GM12865 (cell line): Measurements from ENCODE around the gene SRSF5.

Experiments
- DNase-seq: peaks from one replicate; pipeline ENCODE4 v3.0.0; 2010; ENCODE audit warnings: low read depth
- H3K4me3 ChIP-seq: 2 replicates; pipeline ENCODE4 v1.5.1; 2011; ENCODE audit warnings: mild to moderate bottlenecking, low read depth, low read length, control low read depth
- TF ChIP-seq, protein P1 (sequence below): IDR thresholded peaks from 2 replicates; pipeline ENCODE4 v1.5.1; 2011; ENCODE audit warnings: low read length, control low read depth, low read depth, inconsistent platforms; ENCODE audit not compliant: insufficient read depth; ENCODE audit errors: missing control alignments

SRSF5 gene

DNA sequence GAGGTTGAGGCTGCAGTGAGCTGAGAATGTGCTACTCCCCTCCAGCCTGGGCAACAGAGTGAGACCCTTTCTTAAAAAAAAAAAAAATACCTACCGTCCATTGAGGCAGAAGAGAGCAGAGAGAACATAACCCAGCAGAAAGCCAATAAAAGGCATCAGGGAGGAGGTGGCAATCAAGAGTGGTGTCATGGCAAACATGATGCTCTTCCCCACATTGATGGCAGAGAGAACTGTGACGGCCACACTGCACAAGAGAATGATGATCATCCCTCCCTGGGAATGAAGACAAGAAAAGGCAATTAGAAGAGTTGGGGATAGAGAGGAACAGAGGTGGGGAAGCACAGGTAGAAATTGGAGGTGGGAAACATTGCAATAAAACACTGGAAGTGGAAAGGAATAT lies 12.1 kb downstream of the SRSF5 start:
- H3K4me3 ChIP-seq, result no peak overlapping the region
- TF ChIP-seq, protein P1, sequence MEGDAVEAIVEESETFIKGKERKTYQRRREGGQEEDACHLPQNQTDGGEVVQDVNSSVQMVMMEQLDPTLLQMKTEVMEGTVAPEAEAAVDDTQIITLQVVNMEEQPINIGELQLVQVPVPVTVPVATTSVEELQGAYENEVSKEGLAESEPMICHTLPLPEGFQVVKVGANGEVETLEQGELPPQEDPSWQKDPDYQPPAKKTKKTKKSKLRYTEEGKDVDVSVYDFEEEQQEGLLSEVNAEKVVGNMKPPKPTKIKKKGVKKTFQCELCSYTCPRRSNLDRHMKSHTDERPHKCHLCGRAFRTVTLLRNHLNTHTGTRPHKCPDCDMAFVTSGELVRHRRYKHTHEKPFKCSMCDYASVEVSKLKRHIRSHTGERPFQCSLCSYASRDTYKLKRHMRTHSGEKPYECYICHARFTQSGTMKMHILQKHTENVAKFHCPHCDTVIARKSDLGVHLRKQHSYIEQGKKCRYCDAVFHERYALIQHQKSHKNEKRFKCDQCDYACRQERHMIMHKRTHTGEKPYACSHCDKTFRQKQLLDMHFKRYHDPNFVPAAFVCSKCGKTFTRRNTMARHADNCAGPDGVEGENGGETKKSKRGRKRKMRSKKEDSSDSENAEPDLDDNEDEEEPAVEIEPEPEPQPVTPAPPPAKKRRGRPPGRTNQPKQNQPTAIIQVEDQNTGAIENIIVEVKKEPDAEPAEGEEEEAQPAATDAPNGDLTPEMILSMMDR, result no peak
- no peak for DNase-seq

DNA sequence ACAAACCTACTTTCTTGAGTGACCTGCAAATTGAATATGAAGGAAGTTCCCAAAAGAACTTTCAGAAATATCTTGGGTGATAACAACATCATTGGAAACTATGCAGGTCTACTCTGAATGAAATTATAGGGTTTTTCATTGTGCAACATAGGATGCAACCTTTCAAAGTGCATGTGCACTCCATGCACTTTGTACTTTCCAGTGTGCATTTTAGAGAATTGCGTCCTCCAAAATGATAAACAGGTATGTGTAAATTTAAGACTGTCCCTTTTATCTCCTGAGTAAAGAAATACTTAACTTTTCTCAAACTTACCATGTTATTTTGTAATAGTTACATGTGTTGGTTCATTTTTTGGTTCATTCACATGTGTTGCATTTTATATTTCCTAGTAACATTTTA lies 13.2 kb downstream of the SRSF5 start:
- no peak overlapping the region for H3K4me3 ChIP-seq
- TF ChIP-seq, protein P1, result no peak
- DNase-seq, result no peak

DNA sequence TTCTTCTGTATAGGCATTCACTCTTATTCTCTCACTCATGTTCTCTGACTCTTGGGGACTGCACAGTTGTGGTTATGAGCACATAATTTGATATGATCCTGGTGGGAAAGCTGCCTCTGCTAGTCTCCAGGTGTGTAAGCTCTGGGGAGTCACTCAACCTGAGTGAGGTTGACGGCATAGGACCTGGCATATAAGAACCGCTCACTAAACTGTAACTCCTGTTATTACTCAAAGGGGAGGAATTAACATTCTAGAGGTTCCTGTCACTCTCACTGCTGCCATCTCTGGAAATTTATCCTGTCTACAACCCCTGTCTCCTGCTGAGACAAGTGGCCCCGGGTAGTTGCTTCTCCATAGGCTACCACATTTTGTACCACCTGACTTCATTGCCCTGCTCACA lies 14.0 kb downstream of the SRSF5 start:
- no peak for DNase-seq
- TF ChIP-seq, protein P1, result no peak
- no peak overlapping the region for H3K4me3 ChIP-seq

DNA sequence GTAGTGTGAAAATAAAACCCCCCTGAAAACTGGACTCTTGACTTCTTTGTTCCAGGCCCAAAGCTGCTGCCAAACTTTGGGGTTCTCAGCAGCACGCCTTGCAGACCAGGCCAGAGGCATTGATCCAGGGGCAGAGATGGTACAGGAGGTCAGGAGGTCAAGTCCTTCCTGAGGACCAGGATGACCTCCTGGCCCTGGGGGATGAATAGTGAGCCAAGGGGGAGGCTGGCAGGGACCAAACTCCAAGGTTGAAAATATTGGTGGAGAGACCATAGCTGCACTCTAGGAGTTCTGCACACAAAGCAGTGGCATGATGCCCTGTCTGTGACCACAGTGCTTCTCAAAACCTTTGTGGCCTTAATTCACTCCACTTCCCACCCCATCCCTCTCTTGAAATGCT lies 18.0 kb downstream of the SRSF5 start:
- TF ChIP-seq, protein P1, result no peak
- no peak overlapping the region for H3K4me3 ChIP-seq
- DNase-seq, result no peak

DNA sequence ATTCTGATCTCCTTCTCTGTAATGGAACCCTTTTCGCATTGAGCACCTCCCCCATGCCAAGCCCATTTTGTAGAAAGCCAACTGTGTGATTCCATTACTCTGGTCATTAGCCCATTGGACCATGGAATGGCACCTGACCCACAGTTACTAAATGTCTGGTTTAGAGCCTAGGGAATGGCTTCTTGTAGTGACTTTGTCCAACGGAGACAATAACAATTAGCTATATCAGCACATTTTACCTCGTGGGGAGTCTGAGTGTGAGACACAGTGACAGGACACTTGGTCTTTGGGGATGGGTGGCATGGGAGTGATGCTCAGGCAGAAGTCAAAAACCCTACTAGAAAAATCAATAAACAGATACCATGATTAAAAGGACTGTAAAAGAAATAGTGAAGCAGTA lies 19.7 kb downstream of the SRSF5 start:
- no peak for DNase-seq
- TF ChIP-seq, protein P1, result no peak
- no peak overlapping the region for H3K4me3 ChIP-seq

DNA sequence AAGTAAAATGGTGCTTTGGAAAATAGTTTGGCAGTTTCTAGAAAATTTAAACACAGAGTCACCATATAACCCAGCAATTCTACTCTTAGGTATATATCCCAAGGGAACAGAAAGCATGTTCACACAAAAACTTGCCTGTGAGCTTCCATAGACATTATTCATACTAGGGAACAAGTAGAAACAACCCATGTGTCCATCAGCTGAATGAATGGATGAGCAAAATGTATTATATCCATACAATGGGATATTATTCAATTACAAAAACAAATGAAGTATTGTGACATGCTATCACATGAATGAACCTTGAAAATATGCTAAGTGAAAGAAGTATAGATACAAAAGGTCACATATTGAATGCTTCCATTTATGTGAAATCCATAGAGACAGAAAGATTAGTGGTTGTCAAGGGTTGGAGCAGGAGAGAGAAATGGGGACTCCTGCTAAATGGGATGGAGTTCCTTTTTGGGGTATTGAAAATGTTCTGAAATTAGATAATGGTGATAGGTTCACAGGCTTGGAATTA lies 22.2 kb downstream of the SRSF5 start:
- TF ChIP-seq, protein P1, result no peak
- no peak overlapping the region for H3K4me3 ChIP-seq
- DNase-seq, result no peak

DNA sequence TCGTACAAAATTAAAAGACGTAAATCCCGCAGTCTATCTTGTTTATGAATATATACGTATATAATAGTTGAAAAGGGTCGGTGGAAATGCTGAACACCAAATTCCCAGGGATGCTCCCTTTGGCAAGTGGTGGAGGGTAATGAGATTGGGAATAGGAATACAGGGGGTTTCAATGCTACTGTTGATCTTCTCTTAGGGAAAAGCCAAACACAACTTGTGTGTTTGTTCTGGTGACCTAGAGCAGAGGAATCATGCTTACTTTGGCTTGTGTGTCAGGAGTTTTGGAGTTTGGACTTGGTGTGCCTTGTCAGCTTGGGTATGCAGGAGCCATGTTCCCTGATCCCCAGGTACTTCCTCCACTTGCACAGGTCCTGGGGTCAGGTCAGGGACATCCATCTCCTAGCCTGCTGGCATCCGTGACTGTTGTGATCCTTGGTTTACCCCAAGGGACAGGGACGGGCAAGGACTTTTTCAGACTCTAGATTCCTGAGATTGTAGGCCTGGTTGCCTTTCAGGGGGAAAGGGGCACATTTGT lies 26.0 kb downstream of the SRSF5 start:
- TF ChIP-seq, protein P1, result no peak
- H3K4me3 ChIP-seq, result no peak overlapping the region
- no peak for DNase-seq
